GM19372 (cell line): ENCODE results near the gene ARFGAP3.
A peak's percentile ranks its signal among the peaks of the same experiment; 100 is the strongest.

ENCODE experiments used
- ATAC-seq: cut with Tn5 transposase; IDR thresholded peaks from one replicate; pipeline ENCODE4 v1.9.1; 2021; ENCODE audit warnings: mild to moderate bottlenecking, low read depth, moderate library complexity; ENCODE audit not compliant: unreplicated experiment

The ARFGAP3 gene

GRCh38 chr22:42856865-42857704 is at the start of gene ARFGAP3:
TSS of gene ARFGAP3 (minus strand) at chr22:42857273. CDS start at chr22:42857182, 91 bp downstream.
- ATAC-seq, result peak; percentile 86

GRCh38 chr22:42905702-42906183 is 48.7 kb upstream of the ARFGAP3 start:
- no peak for ATAC-seq

- ATAC-seq, result no peak
These were observed 48.1 kb upstream of the ARFGAP3 start for GRCh38 chr22:42905217-42905616.

GRCh38 chr22:42904050-42904449 is 47.0 kb upstream of the ARFGAP3 start:
- ATAC-seq, result no peak

GRCh38 chr22:42902875-42903510 is 45.9 kb upstream of the ARFGAP3 start:
- ATAC-seq, result no peak

- no peak for ATAC-seq
These were observed 44.9 kb upstream of the ARFGAP3 start for GRCh38 chr22:42901790-42902508.

- no peak for ATAC-seq
These were observed 40.9 kb upstream of the ARFGAP3 start for GRCh38 chr22:42897960-42898359.

GRCh38 chr22:42895541-42895981 is 38.5 kb upstream of the ARFGAP3 start:
- ATAC-seq, result no peak

- ATAC-seq, result no peak
These were observed 38.0 kb upstream of the ARFGAP3 start for GRCh38 chr22:42895087-42895486.

GRCh38 chr22:42893371-42894150 is 36.5 kb upstream of the ARFGAP3 start:
- no peak for ATAC-seq

- ATAC-seq, result peak; percentile 48
These were observed 35.7 kb upstream of the ARFGAP3 start for GRCh38 chr22:42892571-42893316.

- no peak for ATAC-seq
These were observed 35.1 kb upstream of the ARFGAP3 start for GRCh38 chr22:42892156-42892555.

GRCh38 chr22:42891696-42892095 is 34.6 kb upstream of the ARFGAP3 start:
- ATAC-seq, result no peak

- ATAC-seq, result no peak
These were observed 33.9 kb upstream of the ARFGAP3 start for GRCh38 chr22:42891008-42891407.

- ATAC-seq, result no peak
These were observed 32.2 kb upstream of the ARFGAP3 start for GRCh38 chr22:42889304-42889703.

- ATAC-seq, result no peak
These were observed 30.7 kb upstream of the ARFGAP3 start for GRCh38 chr22:42887523-42888507.

GRCh38 chr22:42887120-42887519 is 30.0 kb upstream of the ARFGAP3 start:
- no peak for ATAC-seq

GRCh38 chr22:42885446-42885845 is 28.4 kb upstream of the ARFGAP3 start:
- ATAC-seq, result no peak
